GM12872 (cell line): ENCODE measurements around the gene PTPRG.

Source experiments
- TF ChIP-seq, protein P1 (sequence below): IDR thresholded peaks from 3 replicates; pipeline ENCODE4 v1.5.1; 2011; ENCODE audit warnings: low read depth, mild to moderate bottlenecking, low read length, moderate library complexity; ENCODE audit not compliant: insufficient read depth

Gene PTPRG

DNA sequence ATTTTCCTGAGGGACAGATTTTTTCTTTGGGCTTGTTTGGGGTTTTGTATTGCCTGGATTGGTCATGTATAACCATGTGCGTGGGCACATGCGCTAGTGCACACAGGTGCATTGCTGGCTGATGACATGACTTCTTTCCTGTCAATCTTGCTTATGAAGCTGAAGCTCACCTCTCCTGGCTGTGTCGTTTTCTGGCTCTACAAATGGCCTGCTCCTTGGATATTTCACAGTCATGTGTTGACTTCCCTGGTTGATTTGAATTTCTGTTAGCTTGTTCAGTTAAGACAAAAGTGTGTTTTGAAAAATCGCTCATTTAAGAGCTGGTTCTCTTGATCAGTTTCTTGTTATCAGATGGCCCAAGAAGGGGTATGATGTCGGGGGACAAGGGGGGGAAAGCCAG lies 11.5 kb downstream of the PTPRG start:
- TF ChIP-seq, protein P1, sequence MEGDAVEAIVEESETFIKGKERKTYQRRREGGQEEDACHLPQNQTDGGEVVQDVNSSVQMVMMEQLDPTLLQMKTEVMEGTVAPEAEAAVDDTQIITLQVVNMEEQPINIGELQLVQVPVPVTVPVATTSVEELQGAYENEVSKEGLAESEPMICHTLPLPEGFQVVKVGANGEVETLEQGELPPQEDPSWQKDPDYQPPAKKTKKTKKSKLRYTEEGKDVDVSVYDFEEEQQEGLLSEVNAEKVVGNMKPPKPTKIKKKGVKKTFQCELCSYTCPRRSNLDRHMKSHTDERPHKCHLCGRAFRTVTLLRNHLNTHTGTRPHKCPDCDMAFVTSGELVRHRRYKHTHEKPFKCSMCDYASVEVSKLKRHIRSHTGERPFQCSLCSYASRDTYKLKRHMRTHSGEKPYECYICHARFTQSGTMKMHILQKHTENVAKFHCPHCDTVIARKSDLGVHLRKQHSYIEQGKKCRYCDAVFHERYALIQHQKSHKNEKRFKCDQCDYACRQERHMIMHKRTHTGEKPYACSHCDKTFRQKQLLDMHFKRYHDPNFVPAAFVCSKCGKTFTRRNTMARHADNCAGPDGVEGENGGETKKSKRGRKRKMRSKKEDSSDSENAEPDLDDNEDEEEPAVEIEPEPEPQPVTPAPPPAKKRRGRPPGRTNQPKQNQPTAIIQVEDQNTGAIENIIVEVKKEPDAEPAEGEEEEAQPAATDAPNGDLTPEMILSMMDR: no peak

GRCh38 chr3:61573441-61573840 lies 12.1 kb downstream of the PTPRG start:
- TF ChIP-seq, protein P1: no peak

DNA sequence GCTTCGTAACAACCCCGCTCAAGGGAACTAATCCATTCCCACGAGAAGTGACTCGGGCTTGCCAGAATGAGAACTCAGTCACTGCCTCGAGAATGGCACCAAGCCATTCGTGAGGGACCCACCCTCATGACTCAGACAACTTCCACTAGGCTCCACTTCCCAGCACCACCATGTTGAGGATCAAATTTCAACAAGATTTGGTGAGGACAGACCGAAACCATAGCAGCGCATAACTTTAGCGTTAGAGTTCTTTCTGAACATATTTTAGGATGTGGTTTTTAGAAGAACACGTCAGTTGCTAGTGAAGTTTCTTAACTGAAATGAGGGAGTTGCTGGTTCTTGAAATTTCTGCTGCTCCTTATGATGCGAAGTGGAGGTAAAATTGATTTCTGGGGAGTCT lies 13.5 kb downstream of the PTPRG start:
- TF ChIP-seq, protein P1: no peak

DNA sequence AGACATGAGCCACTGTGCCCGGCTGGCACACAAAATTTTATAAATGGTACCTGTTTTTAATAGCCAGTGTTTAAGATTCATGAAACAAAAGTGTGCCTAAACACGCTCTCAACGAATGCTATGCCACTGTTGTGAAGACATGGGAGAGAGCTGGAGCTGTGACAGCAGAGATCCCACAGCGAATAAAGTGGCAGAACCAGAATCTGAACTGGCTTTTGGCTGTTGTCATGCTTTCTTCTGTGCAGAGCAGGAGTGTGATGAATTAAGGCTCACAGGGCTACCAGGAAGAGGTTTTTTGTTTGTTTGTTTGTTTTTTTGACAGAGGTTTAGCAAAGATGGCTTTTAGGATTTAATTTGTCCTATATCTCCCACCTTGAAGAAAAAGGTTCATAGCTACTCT lies 14.5 kb downstream of the PTPRG start:
- TF ChIP-seq, protein P1: no peak

DNA sequence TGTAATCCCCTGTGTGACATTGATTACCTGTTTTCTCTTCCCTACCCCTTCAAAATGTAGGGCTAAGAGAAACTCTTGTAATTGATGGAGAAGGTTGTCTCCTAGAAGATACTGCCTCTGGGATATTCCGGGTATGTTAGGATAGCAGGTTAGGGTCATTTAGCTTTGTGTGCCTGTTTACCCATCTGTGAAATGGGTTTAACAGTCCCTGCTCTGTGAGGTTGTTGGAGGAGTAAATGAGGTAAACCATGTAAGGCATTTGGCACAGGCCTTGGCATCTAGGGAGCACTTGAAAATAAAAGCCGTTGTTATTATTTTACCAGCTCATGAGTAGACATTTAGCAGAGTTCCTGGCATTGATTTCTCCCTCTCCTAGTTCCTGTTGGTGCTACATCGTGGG lies 16.4 kb downstream of the PTPRG start:
- TF ChIP-seq, protein P1: no peak

DNA sequence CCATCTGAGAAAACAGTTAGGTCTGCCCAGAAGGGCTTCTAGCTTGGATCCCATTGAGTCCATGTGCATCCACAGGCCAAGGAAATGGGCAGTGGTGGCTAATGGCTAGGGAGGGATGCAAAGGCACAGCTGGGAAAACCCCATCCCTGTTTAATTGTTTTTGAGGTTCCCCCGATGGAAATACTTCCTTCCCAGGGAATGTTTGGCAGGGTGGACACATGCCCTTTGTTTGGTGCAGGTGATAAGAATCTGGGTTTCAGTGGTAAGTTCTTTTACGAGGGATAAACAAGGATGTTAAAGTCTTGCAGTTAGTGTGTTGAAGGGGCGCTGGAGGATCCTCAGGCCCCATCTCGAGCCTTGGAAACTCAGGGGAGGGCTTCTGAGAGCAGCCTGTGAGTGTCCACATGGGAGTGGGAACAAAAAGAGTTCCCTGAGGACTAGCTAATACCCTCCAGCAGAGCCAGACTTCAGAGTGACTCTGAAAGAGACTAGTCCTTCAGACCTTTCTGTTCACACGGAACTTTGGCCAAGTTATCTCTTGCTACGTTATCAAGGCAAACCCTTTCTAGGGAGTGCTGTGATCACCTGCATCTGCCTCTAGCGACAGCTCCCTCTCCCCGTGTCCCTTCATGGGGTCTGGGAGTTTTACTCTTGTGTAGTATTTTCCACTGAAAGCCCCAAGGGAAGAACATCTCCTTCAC lies 17.4 kb downstream of the PTPRG start:
- TF ChIP-seq, protein P1: no peak

- TF ChIP-seq, protein P1: no peak
These were observed 18.3 kb downstream of the PTPRG start for GRCh38 chr3:61579685-61580084.
